ENCODE data around the gene CCNF.

DNA sequence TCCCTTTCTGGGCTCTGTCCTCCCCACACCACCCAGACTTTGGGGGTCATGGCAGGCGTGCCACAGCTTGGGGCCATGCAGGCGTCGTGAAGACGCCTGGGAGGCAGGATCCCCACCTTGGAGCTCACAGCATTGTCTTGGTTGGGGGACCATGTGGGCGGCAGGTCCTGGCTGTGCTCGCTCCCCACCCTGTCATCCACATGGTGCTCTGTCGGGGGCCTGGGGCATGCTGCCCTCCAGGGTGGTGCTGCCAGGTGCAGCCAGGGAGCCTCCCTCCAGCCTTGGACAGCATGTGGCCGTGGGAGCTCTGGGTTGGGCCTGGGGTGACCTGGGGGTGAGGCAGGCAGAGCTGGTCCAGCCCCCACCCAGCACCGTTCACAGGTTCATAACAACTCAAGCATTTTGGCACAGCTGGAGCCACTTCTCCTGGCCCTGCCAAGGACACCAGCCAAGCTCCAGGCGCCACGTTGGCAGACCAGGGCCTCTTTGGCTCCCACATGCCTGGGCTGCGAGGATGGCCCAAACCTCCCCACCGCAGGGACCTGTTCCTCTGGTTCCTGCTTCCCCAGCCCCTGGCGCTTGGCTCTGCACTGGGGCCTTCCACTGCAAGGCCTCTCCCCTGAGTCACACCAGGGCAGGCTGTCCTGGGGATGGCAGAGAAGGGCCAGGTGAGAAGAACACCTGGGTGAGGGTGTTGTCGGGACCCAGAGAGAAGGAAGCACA is 69.4 kb downstream of the CCNF start:
- TF ChIP-seq YY1 (IDR thresholded peaks at IDR 0.05) (no peak), REST (IDR thresholded peaks at IDR 0.05) (no peak), RAD21 (IDR thresholded peaks at IDR 0.05) (no peak)
- TF ChIP-seq, protein P1, sequence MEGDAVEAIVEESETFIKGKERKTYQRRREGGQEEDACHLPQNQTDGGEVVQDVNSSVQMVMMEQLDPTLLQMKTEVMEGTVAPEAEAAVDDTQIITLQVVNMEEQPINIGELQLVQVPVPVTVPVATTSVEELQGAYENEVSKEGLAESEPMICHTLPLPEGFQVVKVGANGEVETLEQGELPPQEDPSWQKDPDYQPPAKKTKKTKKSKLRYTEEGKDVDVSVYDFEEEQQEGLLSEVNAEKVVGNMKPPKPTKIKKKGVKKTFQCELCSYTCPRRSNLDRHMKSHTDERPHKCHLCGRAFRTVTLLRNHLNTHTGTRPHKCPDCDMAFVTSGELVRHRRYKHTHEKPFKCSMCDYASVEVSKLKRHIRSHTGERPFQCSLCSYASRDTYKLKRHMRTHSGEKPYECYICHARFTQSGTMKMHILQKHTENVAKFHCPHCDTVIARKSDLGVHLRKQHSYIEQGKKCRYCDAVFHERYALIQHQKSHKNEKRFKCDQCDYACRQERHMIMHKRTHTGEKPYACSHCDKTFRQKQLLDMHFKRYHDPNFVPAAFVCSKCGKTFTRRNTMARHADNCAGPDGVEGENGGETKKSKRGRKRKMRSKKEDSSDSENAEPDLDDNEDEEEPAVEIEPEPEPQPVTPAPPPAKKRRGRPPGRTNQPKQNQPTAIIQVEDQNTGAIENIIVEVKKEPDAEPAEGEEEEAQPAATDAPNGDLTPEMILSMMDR (IDR thresholded peaks at IDR 0.05; ENCODE audit: low read depth, low read length, missing input control) = no peak
